Activated T-helper 9 cell treated with anti-CD3 and anti-CD28 coated beads, Interleukin-2, amount 50 U/mL, for 16 hours (primary cell): ENCODE results near the gene BBIP1.
"Not testable (repeated sequence)": the region's sequence is repeated elsewhere in the genome, so short reads cannot be mapped to it uniquely, and the experiment has no call there.

Experiments used
- DNase-seq: peaks from one replicate; pipeline ENCODE4 v3.0.0-alpha.2; 2020; ENCODE audit warnings: low read depth

The BBIP1 gene

DNA sequence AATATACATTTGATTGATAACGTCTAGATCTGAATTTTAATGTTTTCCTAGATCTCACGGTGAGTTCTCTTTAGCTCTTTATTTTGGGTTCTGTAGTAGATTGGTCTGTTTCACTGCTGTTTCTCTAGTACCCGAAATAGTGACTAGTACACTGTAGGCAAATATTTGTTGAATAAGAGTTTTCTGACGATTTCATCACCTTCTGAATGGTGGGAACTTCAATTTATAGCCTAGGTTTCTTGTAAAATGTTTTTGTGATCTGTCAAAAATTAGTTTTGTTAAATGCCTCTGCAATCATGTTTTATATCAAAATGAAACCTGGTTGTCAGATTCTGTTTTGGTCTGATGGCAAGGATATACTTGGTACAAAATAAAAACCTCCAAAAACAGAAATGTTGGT, 37.1 kb downstream of the BBIP1 start:
- DNase-seq, result no peak

- DNase-seq, result no peak
Measured at GRCh38 chr10:110881247-110881646, 37.7 kb downstream of the BBIP1 start.

GRCh38 chr10:110880012-110880411, 39.0 kb downstream of the BBIP1 start:
- no peak for DNase-seq

DNA sequence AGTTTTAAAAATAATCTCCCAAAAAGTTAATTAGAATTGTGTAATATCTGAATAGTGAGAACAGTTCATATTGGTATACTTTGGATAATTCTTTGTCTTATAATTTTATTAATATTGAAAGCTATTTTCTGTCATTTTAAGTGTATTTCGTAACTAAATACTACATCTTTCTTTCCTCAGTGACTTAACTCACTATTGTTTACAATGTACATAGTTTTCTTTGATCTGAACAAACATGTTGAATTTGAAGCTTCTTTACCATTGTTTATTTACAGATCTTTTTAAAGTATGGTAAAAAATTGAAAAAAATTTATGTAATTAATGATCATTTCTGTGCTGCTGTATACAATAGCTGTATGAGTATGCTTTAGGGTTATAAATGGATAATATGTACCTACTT, 42.2 kb downstream of the BBIP1 start:
- DNase-seq, result no peak

DNA sequence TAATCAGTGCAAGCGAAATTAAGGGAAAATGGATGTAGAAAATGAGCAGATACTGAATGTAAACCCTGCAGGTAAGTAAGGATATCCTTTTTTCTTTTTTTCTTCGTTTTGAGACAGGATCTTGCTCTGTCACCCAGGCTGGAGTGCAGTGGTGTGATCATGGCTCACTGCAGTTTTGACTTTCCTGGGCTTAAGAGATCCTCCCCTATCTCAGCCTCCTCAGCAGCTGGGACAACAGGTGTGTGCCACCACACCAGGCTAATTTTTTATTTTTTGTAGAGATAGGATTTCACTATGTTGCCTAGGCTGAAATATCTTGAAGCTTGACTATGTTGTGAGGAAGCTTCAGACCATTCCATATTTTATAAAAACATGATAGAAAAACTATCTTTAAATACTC, 43.0 kb downstream of the BBIP1 start:
- no peak for DNase-seq

DNA sequence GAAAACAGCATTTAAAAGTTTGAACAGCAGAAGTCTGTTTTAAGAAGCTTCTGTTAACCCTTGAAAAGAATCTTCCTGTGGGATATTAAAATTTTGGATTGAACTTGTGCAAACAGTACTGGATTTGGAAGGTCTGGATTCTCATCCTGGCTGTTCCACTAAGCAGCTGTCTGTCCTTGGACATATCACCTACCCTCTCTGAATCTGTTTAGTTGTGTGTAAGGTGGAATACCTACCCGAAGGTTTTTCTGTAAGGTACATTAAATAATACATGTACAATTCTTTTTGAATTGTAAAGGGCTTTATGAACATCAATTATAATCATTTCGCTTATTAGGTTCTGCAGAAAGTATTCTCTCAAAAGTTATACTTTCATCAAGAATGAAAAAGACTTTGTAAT, 45.0 kb downstream of the BBIP1 start:
- no peak for DNase-seq

DNA sequence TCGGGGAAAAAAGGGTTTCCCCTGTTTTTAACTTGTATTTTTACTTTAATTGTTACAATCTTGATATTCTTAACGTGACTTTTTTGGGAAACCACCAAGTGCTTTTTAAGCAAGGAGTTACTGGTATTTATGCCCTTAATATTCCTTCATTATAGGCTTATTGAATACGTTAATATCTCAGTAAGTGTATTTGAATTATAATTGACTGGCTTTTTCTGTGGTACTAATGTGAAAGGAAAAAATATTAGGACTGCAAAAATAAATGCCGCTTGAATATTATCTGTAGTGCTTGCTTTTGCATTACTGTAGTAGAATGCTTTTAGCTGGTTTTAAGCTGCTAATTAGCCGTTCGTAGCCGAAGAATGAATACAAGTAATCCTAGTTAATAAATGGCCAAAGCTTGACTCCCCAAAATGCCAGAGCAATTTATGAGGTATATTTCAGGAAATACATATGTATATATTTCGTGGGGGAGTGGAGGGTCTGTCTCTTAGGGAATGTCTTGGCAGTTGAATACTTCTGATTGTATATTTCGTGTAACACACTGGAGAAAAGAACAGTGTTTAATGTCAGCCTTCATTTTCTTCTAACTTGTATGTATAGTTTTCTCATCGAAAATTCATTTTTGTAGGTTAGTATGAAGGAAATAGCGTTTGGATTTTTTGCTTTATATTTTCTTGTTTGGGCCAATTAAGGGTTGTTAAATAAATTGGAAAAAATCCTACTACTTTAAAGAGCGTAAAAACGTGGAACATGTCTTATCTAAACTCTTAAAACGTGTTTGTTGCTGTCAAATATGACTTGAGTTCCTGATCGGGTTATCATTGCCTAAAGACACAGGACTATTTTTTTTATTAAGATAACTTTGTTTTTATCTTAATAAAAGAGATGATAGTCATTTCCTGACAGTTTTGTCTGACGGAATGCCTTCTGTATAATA, 45.7 kb downstream of the BBIP1 start:
- DNase-seq, result no peak

DNA sequence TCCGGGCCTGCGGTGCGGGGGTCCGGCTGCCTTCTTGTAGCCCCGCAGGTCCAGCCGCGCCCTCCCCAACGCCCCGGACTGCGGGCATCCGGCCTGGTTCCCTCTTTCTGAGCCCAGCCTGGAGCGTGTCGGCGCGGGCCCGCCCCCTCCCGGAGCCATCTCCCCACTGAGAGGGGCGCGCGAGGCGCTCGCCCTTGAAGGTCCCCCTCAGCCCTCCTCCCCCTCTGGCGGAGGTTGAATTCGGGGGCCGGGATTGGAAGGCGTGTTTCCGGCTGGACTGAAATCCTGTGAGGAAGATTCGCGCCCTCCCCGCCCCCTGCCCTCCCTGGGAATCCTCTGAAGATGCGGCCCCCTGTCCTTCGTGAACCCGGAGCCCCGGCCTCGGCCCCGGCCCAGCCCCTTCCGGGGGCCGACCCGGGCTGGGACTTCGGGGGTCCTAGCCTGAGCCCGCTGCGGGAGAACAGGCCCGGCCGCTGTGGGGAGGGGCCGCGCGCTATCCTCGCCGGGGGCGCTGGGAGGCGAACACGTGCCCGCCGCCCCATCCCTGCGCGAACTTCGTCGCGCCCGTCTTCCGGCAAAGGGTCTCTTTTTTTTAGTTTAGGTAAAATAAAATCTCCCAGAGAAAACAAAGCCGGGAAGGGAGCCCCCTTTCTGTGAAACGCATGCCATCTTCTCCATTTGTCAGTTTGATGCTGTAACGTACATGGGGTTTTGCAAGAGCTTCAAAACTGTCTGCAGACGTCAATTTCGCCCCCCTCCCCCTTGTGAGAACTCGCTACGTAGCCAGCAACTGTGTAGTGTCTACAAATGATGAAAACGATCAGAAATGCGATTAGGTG, 46.6 kb downstream of the BBIP1 start:
- peak; percentile 61 for DNase-seq

GRCh38 chr10:110871298-110872084, 47.5 kb downstream of the BBIP1 start, which contains the start of gene PDCD4:
TSS of gene PDCD4 (plus strand) at chr10:110871928. CDS start at chr10:110876028, 4,100 bp downstream.
- peak; percentile 94 for DNase-seq

DNA sequence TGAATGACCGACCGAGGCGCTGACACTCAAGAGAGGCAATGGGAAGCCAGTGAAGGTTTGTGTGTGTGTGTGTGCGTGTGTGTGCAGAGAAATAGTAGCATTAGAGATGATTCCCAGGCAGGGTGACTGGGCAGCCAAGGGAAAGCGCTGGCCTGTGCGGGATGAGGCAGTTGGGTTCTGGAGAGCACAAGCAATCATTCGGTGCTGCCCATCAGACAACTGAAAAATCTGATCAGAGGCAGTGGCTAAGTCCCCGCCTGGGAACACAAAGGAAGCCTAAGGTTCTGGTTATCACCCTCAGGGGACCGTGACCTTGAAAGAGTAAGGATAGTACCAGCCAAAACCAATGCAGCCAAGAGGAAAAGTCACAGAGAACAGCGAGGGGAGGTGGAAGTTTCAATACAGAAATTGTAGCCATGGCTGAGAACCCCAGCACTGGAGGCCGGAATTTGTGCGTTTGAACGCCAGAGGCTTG, 48.1 kb downstream of the BBIP1 start:
- no peak for DNase-seq

DNA sequence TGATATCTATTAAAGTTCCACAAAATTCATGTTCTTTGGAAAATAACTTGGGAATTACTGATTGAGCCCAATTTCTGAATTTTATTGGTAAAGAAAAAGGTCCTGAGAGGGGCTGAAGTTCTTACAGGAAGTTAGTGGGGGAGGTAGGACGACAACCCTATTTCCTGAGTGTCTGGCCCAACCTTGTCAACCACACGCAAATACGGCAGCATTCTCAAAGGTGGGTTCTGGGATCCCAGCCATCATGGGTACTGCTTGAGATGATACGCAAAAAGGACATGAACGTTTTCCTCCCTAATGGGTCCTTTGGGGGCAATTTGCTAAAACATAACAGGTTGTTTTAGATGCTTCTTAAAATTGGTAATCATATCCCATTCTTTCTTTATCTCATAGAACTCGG, 50.0 kb downstream of the BBIP1 start:
- DNase-seq, result no peak

DNA sequence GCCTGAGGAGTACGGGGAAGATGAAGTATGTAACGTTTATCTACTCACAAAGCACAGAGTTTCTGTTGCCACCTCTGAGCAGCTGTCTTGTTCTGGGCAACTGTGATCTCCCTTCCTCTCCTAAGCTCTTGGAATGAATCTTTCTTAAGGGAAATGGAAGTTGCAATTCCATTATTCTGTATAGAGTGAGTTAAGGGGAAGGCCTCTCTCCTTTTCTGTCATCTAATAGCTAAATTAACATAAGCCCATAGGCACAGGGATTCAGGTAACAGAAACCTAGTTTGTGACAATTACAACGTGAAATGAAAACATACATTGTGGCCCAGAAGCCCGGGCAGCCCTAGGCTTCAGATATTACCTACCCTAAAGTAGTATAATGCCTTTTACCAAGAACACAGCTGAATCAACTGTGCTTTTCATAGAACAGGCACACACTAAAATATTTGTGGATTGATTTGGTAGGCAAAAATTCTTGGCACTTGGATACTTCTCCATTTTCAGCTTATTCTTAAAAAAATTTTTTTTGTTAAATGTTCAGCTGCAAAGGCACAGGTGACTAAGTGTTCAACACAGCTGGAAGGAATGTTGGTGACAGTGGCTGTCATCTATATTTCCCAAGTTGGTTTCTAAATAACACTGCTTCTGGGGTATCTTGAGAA, 51.0 kb downstream of the BBIP1 start:
- no peak for DNase-seq

GRCh38 chr10:110867011-110867806, 51.8 kb downstream of the BBIP1 start:
- not testable (repeated sequence) for DNase-seq

GRCh38 chr10:110865809-110866482, 53.0 kb downstream of the BBIP1 start:
- DNase-seq, result no peak

- no peak for DNase-seq
Measured at GRCh38 chr10:110865186-110865808, 53.7 kb downstream of the BBIP1 start.

DNA sequence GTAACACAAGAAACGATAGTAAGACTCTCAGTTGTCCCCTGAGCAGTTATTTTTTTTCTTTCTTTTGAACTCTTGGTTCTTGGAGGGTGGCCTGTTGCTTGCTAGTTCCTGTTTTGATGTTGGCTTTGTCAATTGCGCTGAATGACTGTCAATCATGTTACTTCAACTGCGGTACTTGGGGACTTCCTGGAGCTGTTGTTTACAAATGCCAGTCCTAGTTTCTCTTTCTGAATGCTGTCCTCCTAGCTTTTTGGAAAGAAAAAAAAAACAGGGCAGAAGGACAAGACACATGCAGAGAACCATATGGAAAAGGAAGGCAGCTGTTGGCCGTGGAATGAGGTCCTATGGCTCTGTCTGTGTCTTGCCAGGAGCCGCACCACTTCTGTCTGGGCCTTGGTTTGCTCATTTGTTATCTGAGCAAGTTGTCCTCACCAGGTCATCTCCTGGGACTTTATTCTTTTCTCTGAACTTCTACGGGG, 54.3 kb downstream of the BBIP1 start:
- no peak for DNase-seq

DNA sequence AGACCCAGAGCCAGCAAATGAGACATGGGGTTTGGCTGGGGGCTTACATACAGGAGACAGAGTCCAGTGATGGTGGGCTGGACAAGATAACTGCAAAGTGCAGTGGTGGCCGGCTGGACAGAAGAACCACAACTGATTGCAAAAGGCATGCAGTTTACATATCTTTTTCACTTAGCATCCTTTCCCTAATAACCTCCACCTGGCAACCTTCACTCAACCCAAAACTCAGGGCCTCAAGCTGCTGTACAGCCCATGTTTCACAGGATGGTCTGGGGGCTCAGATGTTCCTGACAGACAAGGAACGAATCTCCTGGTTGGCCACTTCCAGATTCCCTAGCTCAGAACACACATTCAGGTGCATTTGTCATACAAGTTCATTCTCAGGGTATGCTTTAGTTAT, 55.0 kb downstream of the BBIP1 start:
- DNase-seq, result no peak

- DNase-seq, result no peak
Measured at GRCh38 chr10:110863361-110863760, 55.6 kb downstream of the BBIP1 start.

DNA sequence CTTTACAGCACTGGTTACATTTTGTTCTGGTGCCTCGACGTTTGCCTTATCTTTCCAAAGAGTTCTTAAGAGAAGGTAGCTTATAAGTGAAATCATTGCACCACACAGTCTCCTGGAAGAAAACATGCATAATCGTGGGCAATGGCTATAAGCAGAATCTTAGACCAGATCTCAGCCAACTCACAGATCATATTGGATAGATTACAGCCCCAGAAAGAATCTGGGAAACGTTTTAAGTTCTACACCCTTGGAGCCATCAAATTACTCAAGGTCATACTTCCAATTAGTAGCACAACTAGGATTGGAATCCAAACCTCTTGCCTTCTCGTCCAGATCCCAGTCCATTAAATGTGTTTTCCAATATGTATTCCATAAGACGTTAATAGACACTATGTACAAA, 56.0 kb downstream of the BBIP1 start:
- DNase-seq, result no peak
